ENCODE measurements around the gene PPT2. TPM values are rescaled to one million over a fixed set of nuclear protein-coding genes. Genes with fewer than 3 reads are reported as not detected.
A peak's percentile ranks its signal among the peaks of the same experiment; 100 is the strongest.

PPT2 gene
- total RNA-seq, 1 experiment from 2014 or later = 70.9 TPM

DNA sequence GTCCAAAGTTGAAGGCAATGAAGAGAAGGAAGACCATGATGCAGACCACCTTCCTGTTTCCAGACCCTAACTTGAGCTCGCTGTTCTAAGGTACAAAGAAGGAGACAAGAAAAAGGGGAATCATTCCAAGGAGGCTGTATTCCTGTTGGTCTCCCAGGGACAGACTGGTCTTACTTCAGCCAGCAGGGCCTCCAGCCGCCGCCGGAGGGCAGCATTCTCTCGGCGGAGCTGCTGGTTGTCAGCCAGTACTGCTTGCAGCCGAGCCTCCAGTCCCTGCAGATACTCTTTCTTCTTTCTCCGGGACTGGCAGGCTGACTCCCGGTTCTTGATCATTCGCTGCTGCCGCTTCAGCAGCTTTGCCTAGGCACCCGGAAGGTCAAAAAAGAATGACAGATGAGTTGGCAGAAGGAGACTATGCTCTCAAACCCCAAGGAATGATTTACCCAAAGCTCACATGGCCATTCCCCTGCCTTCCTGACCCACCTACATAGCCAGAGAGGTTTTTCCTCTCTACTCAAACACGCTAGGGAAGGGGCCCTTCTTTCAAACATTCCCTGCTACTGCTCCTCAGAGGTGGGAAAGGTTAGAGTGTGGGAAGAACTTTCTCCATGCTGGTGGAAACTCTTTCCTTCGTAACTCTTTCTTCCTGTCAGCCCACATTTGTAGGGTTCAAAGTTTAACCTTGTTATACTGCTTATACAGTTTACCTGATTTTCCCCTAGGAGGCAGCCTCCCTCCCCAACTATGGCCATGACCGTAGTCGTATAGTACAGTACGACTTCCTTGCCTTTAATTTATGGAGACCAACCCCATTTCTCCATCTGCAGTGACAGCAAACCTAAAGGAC, 34.9 kb upstream of the PPT2 start:
- Histone ChIP-seq H3K4me3 (ENCODE audit: low read depth, low read length, poor library complexity, severe bottlenecking) (no peak overlapping the region), H3K36me3 (ENCODE audit: insufficient read depth, low read length, poor library complexity, severe bottlenecking) (peaks cover 38% of the 10 kb centered on the region), H3K9me3 (ENCODE audit: low read depth, low read length, poor library complexity, severe bottlenecking) (no peaks in the 10 kb centered on the region), H3K27me3 (replicated peaks; ENCODE audit: insufficient read depth, low read depth, low read length, poor library complexity) (no peaks in the 10 kb centered on the region), H3K27ac (ENCODE audit: low read depth, low read length, poor library complexity, severe bottlenecking) (peak overlapping the region; percentile 25), H3K4me1 (ENCODE audit: insufficient read depth, low read length, poor library complexity, severe bottlenecking) (no peaks in the 10 kb centered on the region)
- CTCF ChIA-PET = interaction anchor here (0.6 to 1.2 kb wide), 5 partner anchors 11 to 276 kb away, joined by 3 to 7 read pairs (median 3); partner anchors contain the start of gene TNXB
- POLR2A ChIA-PET (ENCODE audit: low non-redundant PET) = no interaction called here
- intact Hi-C loops (cut with micrococcal nuclease; ENCODE audit: unreplicated experiment) = loop anchor here (1.0 to 5.0 kb wide), 2 partner anchors 76 to 123 kb away; no protein-coding TSS in a partner anchor
- peak; percentile 84 for DNase-seq (ENCODE audit: low spot score)
- no TSS peak for BruUV-seq (replicated peaks)
- TF ChIP-seq EZH2 (IDR thresholded peaks at IDR 0.05; ENCODE audit: borderline replicate concordance, low read depth, low read length, poor library complexity, severe bottlenecking) = no peak
- TF ChIP-seq CTCF (conservative IDR thresholded peaks at IDR 0.05; ENCODE audit: low read depth, low read length) = peak; percentile 93

DNA sequence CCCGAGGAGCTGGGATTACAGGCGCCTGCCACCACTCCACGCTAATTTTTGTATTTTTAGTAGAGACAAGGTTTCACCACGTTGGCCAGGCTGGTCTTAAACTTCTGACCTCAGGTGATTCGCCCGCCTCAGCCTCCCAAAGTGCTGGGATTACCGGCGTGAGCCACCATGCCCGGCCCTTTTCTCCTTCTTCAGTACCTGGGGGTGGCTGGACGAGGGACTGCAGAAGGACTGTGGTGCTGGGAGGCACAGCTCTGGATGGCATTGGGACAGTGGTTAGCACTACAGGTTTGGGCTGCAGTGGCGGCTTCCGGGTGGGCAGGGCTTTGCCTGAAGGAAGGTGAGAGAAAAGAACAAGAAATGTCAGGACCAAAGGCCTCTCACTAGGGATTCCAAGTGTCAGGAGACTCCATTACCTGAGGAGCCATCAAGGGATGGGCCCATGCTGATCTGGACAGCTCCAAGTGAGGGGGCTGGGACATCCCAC, 33.3 kb upstream of the PPT2 start:
- no peak for TF ChIP-seq EZH2 (IDR thresholded peaks at IDR 0.05; ENCODE audit: borderline replicate concordance, low read depth, low read length, poor library complexity, severe bottlenecking)
- no peak for TF ChIP-seq CTCF (conservative IDR thresholded peaks at IDR 0.05; ENCODE audit: low read depth, low read length)
- BruUV-seq (replicated peaks) = no TSS peak
- DNase-seq (ENCODE audit: low spot score) = no peak
- no peak overlapping the region for H3K4me3 ChIP-seq (ENCODE audit: low read depth, low read length, poor library complexity, severe bottlenecking)
- H3K36me3 ChIP-seq (ENCODE audit: insufficient read depth, low read length, poor library complexity, severe bottlenecking) = peaks cover 39% of the 10 kb centered on the region
- intact Hi-C loops (cut with micrococcal nuclease; ENCODE audit: unreplicated experiment) = no loop called here
- POLR2A ChIA-PET (ENCODE audit: low non-redundant PET) = no interaction called here
- no peaks in the 10 kb centered on the region for H3K9me3 ChIP-seq (ENCODE audit: low read depth, low read length, poor library complexity, severe bottlenecking)
- CTCF ChIA-PET = no interaction called here
- no peaks in the 10 kb centered on the region for H3K27me3 ChIP-seq (replicated peaks; ENCODE audit: insufficient read depth, low read depth, low read length, poor library complexity)
- no peak overlapping the region for H3K27ac ChIP-seq (ENCODE audit: low read depth, low read length, poor library complexity, severe bottlenecking)
- H3K4me1 ChIP-seq (ENCODE audit: insufficient read depth, low read length, poor library complexity, severe bottlenecking) = no peaks in the 10 kb centered on the region

DNA sequence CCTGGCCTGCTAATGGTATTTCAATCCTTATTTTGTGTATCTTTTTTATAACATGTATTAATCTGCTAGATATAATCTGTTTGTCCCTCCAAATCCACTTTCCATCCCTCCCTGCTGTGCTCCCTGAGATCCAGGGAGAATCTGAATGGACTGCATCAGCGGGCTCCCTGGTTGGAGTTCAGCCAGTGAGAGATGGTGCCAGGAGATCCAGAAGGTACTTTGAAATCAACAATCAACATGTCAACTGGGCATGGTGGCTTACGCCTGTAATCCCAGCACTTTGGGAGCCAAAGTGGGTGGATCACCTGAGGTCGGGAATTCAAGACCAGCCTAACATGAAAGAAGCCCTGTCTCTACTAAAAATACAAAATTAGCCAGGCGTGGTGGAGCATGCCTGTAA, 30.3 kb upstream of the PPT2 start:
- Histone ChIP-seq H3K4me3 (ENCODE audit: low read depth, low read length, poor library complexity, severe bottlenecking) (no peak overlapping the region), H3K27me3 (replicated peaks; ENCODE audit: insufficient read depth, low read depth, low read length, poor library complexity) (no peaks in the 10 kb centered on the region), H3K36me3 (ENCODE audit: insufficient read depth, low read length, poor library complexity, severe bottlenecking) (peaks cover 25% of the 10 kb centered on the region), H3K9me3 (ENCODE audit: low read depth, low read length, poor library complexity, severe bottlenecking) (no peaks in the 10 kb centered on the region), H3K27ac (ENCODE audit: low read depth, low read length, poor library complexity, severe bottlenecking) (no peak overlapping the region), H3K4me1 (ENCODE audit: insufficient read depth, low read length, poor library complexity, severe bottlenecking) (peaks cover 12% of the 10 kb centered on the region)
- CTCF ChIA-PET = no interaction called here
- POLR2A ChIA-PET (ENCODE audit: low non-redundant PET) = no interaction called here
- TF ChIP-seq EZH2 (IDR thresholded peaks at IDR 0.05; ENCODE audit: borderline replicate concordance, low read depth, low read length, poor library complexity, severe bottlenecking) (no peak), CTCF (conservative IDR thresholded peaks at IDR 0.05; ENCODE audit: low read depth, low read length) (no peak)
- DNase-seq (ENCODE audit: low spot score) = no peak
- BruUV-seq (replicated peaks) = no TSS peak
- intact Hi-C loops (cut with micrococcal nuclease; ENCODE audit: unreplicated experiment) = no loop called here
